PC-3 (cell line): ENCODE measurements around the gene MET. TPM values are rescaled to one million over a fixed set of nuclear protein-coding genes. Genes with fewer than 3 reads are reported as not detected.
A peak's percentile ranks its signal among the peaks of the same experiment; 100 is the strongest.

ENCODE experiments used
- ATAC-seq: fragments of 200-7000 bp; cut with Tn5 transposase; 2 replicates; pipeline ENCODE4 v1.9.1; 2020; ENCODE audit warnings: mild to moderate bottlenecking, moderate library complexity
- BruUV-seq: library from RNA; stranded (reverse); fragments of 400-500 nt; replicated peaks from 2 replicates; lab custom pipeline; 2021; lab: Mats Ljungman, UMichigan
- CTCF ChIA-PET: fragments of 300-600 bp; sonication (Branson Sonifier 250); formaldehyde crosslinking; loops from one replicate; lab custom pipeline; 2022; ENCODE audit warnings: antibody characterized with exemption; lab: Charles Lee
- POLR2A ChIA-PET: fragments of 300-600 bp; sonication (Branson Sonifier 250); formaldehyde crosslinking; loops from one replicate; lab custom pipeline; 2022; ENCODE audit warnings: antibody characterized with exemption; ENCODE audit not compliant: unreplicated experiment; lab: Charles Lee
- DNase-seq: peaks from one replicate; pipeline ENCODE4 v3.0.0-alpha.2; 2015
- H2AFZ ChIP-seq: fragments of 300-600 bp; sonication (generic); 2 replicates; pipeline ENCODE4 v1.6.0; 2016; ENCODE audit warnings: antibody characterized with exemption, low read length
- H3F3A ChIP-seq: fragments of 300-600 bp; sonication (generic); one replicate; pipeline ENCODE4 v1.6.0; 2017; ENCODE audit warnings: antibody characterized with exemption, low read length, control low read depth, mild to moderate bottlenecking; ENCODE audit not compliant: unreplicated experiment
- H3K27ac ChIP-seq: fragments of 300-600 bp; sonication (generic); 2 replicates; pipeline ENCODE4 v1.5.1; 2016; ENCODE audit warnings: mild to moderate bottlenecking, low read length
- H3K27me3 ChIP-seq: fragments of 300-600 bp; sonication (generic); 2 replicates; pipeline ENCODE4 v1.6.1; 2016; ENCODE audit warnings: low read length, mixed read lengths
- H3K36me3 ChIP-seq: fragments of 300-600 bp; sonication (generic); 2 replicates; pipeline ENCODE4 v1.6.1; 2016; ENCODE audit warnings: low read depth, mixed run types, low read length, mixed read lengths
- H3K4me1 ChIP-seq: fragments of 300-600 bp; sonication (generic); 2 replicates; pipeline ENCODE4 v1.5.1; 2016; ENCODE audit warnings: low read length; ENCODE audit not compliant: insufficient read depth
- H3K4me2 ChIP-seq: fragments of 300-600 bp; sonication (generic); 2 replicates; pipeline ENCODE4 v1.6.0; 2016; ENCODE audit warnings: low read length
- H3K4me3 ChIP-seq: fragments of 300-600 bp; sonication (generic); 2 replicates; pipeline ENCODE4 v1.5.1; 2016; ENCODE audit warnings: mild to moderate bottlenecking, low read length, mixed read lengths
- H3K79me2 ChIP-seq: fragments of 300-600 bp; sonication (generic); 2 replicates; pipeline ENCODE4 v1.6.1; 2017; ENCODE audit warnings: low read length, mixed read lengths
- H3K9ac ChIP-seq: fragments of 300-600 bp; sonication (generic); 2 replicates; pipeline ENCODE4 v1.6.0; 2016; ENCODE audit warnings: mild to moderate bottlenecking, low read length
- H3K9me2 ChIP-seq: fragments of 300-600 bp; sonication (generic); replicated peaks from 2 replicates; pipeline ENCODE4 v1.6.1; 2016; ENCODE audit warnings: mixed run types, low read length, mixed read lengths
- H3K9me3 ChIP-seq: fragments of 300-600 bp; sonication (generic); 2 replicates; pipeline ENCODE4 v1.6.1; 2016; ENCODE audit warnings: low read length, mixed read lengths
- H4K20me1 ChIP-seq: fragments of 300-600 bp; sonication (generic); 2 replicates; pipeline ENCODE4 v1.6.1; 2016; ENCODE audit warnings: low read length, mixed read lengths
- EZH2 ChIP-seq: fragments of 300-600 bp; sonication (generic); IDR thresholded peaks from one replicate; pipeline ENCODE4 v1.6.1; 2017; ENCODE audit warnings: antibody characterized with exemption, mild to moderate bottlenecking, low read length; ENCODE audit not compliant: unreplicated experiment
- EZH2phosphoT487 ChIP-seq: fragments of 300-600 bp; sonication (generic); IDR thresholded peaks from 2 replicates; pipeline ENCODE4 v1.6.1; 2018; ENCODE audit warnings: mild to moderate bottlenecking, antibody characterized with exemption, low read length, borderline replicate concordance
- intact Hi-C: fragments of 100-400 bp; cut with micrococcal nuclease; formaldehyde crosslinking; loops from 2 replicates; pipeline ENCODE4 v1.9.0; 2023
- total RNA-seq: library from RNA; depleted of rRNA; stranded (reverse); fragments of >200 nt; gene quantifications from 2 replicates; pipeline ENCODE4 v1.2.3, GENCODE V29; 2014
- TF ChIP-seq, protein P1 (sequence below): fragments of 300-600 bp; sonication (generic); conservative IDR thresholded peaks from 2 replicates; pipeline ENCODE4 v1.5.1; 2017; ENCODE audit warnings: antibody characterized with exemption, low read depth, mild to moderate bottlenecking, low read length

Gene MET
- total RNA-seq, 1 experiment from 2014 or later, result 118 TPM

GRCh38 chr7:116802746-116803152 lies 130.8 kb downstream of the MET start:
- peaks cover 47% of the 10 kb centered on the region for H3K4me1 ChIP-seq
- peaks cover 11% of the 10 kb centered on the region; the same call in 1 of the 2 replicates for H3K36me3 ChIP-seq
- TF ChIP-seq, protein P1, sequence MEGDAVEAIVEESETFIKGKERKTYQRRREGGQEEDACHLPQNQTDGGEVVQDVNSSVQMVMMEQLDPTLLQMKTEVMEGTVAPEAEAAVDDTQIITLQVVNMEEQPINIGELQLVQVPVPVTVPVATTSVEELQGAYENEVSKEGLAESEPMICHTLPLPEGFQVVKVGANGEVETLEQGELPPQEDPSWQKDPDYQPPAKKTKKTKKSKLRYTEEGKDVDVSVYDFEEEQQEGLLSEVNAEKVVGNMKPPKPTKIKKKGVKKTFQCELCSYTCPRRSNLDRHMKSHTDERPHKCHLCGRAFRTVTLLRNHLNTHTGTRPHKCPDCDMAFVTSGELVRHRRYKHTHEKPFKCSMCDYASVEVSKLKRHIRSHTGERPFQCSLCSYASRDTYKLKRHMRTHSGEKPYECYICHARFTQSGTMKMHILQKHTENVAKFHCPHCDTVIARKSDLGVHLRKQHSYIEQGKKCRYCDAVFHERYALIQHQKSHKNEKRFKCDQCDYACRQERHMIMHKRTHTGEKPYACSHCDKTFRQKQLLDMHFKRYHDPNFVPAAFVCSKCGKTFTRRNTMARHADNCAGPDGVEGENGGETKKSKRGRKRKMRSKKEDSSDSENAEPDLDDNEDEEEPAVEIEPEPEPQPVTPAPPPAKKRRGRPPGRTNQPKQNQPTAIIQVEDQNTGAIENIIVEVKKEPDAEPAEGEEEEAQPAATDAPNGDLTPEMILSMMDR, result peak; percentile 71
- TF ChIP-seq EZH2, result no peak
- H2AFZ ChIP-seq, result no peak overlapping the region
- H3K27ac ChIP-seq, result peak overlapping the region; percentile 12; the same call in 1 of the 2 replicates
- no peak overlapping the region for H3K4me2 ChIP-seq
- H3K4me3 ChIP-seq, result no peak overlapping the region
- DNase-seq, result peak; percentile 74
- peak; percentile 39 for ATAC-seq
- no peaks in the 10 kb centered on the region for H3K79me2 ChIP-seq
- H3K9me2 ChIP-seq, result no peaks in the 10 kb centered on the region
- intact Hi-C loops, result loop anchor here (1.0 to 10.0 kb wide), 2 partner anchors 25 to 358 kb away; no protein-coding TSS in a partner anchor
- H3F3A ChIP-seq, result no peaks in the 10 kb centered on the region
- H3K9me3 ChIP-seq, result no peaks in the 10 kb centered on the region
- ChIA-PET CTCF (interaction anchor here (0.6 to 0.7 kb wide), 2 partner anchors 129 to 131 kb away, joined by 4 to 5 read pairs; partner anchors contain the start of gene MET), POLR2A (no interaction called here)
- no peaks in the 10 kb centered on the region for H3K27me3 ChIP-seq
- no peaks in the 10 kb centered on the region for H4K20me1 ChIP-seq
- BruUV-seq, result no TSS peak
- no peak overlapping the region for H3K9ac ChIP-seq

DNA sequence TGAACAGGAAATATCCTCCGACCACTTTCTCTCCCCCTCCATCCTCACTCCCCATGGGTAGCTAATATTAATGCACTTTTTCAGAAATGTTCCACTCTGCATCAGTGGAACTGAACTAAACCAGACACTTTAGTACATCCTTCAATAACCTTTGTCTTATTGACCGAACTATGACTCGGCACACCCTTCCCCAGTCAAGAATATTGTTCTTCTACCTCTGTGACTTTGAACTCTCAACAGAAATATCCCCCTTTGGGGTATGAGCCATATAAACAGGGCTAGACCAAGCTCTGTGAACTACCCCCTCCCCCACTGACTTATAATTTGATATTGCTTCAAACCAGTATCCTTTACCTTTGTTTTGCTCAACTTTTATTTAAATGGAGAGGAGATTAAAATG lies 132.5 kb downstream of the MET start:
- TF ChIP-seq EZH2, result no peak
- TF ChIP-seq, protein P1, result no peak
- TF ChIP-seq EZH2phosphoT487, result no peak

GRCh38 chr7:116805100-116805544 lies 133.1 kb downstream of the MET start:
- DNase-seq (no peak), ATAC-seq (no peak)
- Histone ChIP-seq H3K9ac (no peak overlapping the region), H3K9me3 (no peaks in the 10 kb centered on the region), H3K9me2 (no peaks in the 10 kb centered on the region), H3K4me1 (peaks cover 60% of the 10 kb centered on the region), H3F3A (no peaks in the 10 kb centered on the region), H3K4me2 (no peak overlapping the region), H4K20me1 (no peaks in the 10 kb centered on the region), H3K79me2 (no peaks in the 10 kb centered on the region), H3K27me3 (no peaks in the 10 kb centered on the region), H3K4me3 (no peak overlapping the region), H3K36me3 (no peaks in the 10 kb centered on the region), H2AFZ (no peak overlapping the region), H3K27ac (no peak overlapping the region)
- TF ChIP-seq EZH2 (no peak), EZH2phosphoT487 (no peak)
- TF ChIP-seq, protein P1, result no peak
- ChIA-PET POLR2A (no interaction called here), CTCF (no interaction called here)
- intact Hi-C loops, result loop anchor here (5.0 to 10.0 kb wide), 2 partner anchors 278 to 360 kb away; partner anchors contain the start of gene CAV1
- BruUV-seq, result no TSS peak

More for the DNA sequence above, 132.5 kb downstream of the MET start:
- H3K79me2 ChIP-seq, result no peaks in the 10 kb centered on the region
- peak overlapping the region; percentile 35; the same call in 1 of the 2 replicates for H3K4me2 ChIP-seq
- H3K9me3 ChIP-seq, result no peaks in the 10 kb centered on the region
- no peaks in the 10 kb centered on the region for H3K36me3 ChIP-seq
- peaks cover 53% of the 10 kb centered on the region for H3K4me1 ChIP-seq
- H3K9ac ChIP-seq, result no peak overlapping the region
- DNase-seq, result no peak
- no peaks in the 10 kb centered on the region for H3K9me2 ChIP-seq
- ChIA-PET POLR2A (no interaction called here), CTCF (no interaction called here)
- no peak overlapping the region for H2AFZ ChIP-seq
- H4K20me1 ChIP-seq, result no peaks in the 10 kb centered on the region
- H3K4me3 ChIP-seq, result no peak overlapping the region
- intact Hi-C loops, result loop anchor here (10.0 kb wide), 1 partner anchor 360 kb away; no protein-coding TSS in a partner anchor
- H3K27me3 ChIP-seq, result no peaks in the 10 kb centered on the region
- H3K27ac ChIP-seq, result no peak overlapping the region
- no peaks in the 10 kb centered on the region for H3F3A ChIP-seq
- BruUV-seq, result no TSS peak
- no peak for ATAC-seq
